Measurements from ENCODE around the gene LIM2.

The LIM2 gene

DNA sequence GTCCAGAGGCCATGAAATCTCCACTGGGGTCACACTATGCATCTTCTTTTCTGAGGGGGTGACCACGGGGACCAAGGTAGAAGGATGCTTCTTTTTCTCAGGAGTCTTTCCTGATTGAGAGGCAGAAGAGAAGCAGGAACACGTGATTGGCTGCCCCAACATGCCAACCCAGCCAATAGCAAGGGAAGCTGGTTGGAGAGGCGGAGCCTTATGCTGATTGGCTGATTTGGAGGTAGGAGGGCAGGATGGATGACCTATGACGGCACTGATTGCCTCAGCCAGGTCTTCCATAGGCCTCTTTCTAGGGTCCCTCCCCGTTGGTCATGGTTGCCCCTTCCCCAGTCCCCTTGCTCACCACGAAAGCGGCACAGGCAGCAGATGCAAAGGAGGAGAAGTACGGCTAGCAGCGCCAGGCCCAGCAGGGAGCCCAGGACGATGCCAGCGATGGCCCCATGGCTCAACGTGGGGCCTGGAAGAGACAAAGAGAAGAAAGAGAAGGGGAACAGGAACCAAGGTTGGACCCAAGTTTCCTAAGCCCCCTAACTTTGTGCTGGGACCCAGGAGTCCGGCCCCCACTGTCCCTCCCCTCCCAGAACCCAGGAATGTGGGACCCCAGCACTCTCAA, 53.8 kb downstream of the LIM2 start:
- no peak for ATAC-seq
- no peak for TF ChIP-seq ISL1 (CRISPR knock-in tag; IDR thresholded peaks at IDR 0.05)
- TF ChIP-seq ZNF70 (CRISPR knock-in tag; IDR thresholded peaks at IDR 0.05): no peak
- no peak for TF ChIP-seq ZNF8 (CRISPR knock-in tag; IDR thresholded peaks at IDR 0.05)
- no peak for TF ChIP-seq TCF4 (CRISPR knock-in tag; IDR thresholded peaks at IDR 0.05; ENCODE audit: borderline replicate concordance)
- no peak for TF ChIP-seq ARNTL (CRISPR knock-in tag; IDR thresholded peaks at IDR 0.05; ENCODE audit: borderline replicate concordance, low read depth)
- no peak for TF ChIP-seq SNAI2 (CRISPR knock-in tag; IDR thresholded peaks at IDR 0.05)

DNA sequence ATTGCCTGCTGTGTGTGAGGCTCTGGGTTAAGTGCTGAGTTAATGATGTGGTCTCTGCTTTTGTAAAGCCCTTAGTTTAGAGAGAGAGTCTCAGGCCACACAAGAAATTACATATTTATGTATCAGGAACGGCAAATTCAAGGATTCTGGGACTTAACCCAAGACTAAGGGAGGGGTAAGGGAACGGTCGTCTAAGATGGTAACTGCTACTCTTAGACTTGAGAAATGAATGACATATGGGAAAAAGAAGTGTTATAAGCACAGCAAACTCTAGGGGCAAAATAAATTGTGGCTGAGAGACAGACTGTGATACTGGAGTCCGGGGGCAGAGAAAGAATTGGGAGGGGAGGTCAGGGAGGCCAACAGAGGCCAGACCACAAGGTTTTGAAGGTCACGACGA, 56.1 kb downstream of the LIM2 start:
- no peak for ATAC-seq
- TF ChIP-seq ZNF8 (CRISPR knock-in tag; IDR thresholded peaks at IDR 0.05): no peak
- no peak for TF ChIP-seq TOX (CRISPR knock-in tag; IDR thresholded peaks at IDR 0.05; ENCODE audit: borderline replicate concordance)
- TF ChIP-seq ARNTL (CRISPR knock-in tag; IDR thresholded peaks at IDR 0.05; ENCODE audit: borderline replicate concordance, low read depth): no peak
- no peak for TF ChIP-seq RARB (CRISPR knock-in tag; IDR thresholded peaks at IDR 0.05)
- TF ChIP-seq, protein P1, sequence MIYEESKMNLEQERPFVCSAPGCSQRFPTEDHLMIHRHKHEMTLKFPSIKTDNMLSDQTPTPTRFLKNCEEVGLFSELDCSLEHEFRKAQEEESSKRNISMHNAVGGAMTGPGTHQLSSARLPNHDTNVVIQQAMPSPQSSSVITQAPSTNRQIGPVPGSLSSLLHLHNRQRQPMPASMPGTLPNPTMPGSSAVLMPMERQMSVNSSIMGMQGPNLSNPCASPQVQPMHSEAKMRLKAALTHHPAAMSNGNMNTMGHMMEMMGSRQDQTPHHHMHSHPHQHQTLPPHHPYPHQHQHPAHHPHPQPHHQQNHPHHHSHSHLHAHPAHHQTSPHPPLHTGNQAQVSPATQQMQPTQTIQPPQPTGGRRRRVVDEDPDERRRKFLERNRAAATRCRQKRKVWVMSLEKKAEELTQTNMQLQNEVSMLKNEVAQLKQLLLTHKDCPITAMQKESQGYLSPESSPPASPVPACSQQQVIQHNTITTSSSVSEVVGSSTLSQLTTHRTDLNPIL (CRISPR knock-in tag; IDR thresholded peaks at IDR 0.05; ENCODE audit: low read depth): no peak
- TF ChIP-seq, protein P2, sequence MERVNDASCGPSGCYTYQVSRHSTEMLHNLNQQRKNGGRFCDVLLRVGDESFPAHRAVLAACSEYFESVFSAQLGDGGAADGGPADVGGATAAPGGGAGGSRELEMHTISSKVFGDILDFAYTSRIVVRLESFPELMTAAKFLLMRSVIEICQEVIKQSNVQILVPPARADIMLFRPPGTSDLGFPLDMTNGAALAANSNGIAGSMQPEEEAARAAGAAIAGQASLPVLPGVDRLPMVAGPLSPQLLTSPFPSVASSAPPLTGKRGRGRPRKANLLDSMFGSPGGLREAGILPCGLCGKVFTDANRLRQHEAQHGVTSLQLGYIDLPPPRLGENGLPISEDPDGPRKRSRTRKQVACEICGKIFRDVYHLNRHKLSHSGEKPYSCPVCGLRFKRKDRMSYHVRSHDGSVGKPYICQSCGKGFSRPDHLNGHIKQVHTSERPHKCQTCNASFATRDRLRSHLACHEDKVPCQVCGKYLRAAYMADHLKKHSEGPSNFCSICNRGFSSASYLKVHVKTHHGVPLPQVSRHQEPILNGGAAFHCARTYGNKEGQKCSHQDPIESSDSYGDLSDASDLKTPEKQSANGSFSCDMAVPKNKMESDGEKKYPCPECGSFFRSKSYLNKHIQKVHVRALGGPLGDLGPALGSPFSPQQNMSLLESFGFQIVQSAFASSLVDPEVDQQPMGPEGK (CRISPR knock-in tag; IDR thresholded peaks at IDR 0.05; ENCODE audit: borderline replicate concordance): no peak
- no peak for TF ChIP-seq TCF4 (CRISPR knock-in tag; IDR thresholded peaks at IDR 0.05; ENCODE audit: borderline replicate concordance)
- TF ChIP-seq ZNF565 (CRISPR knock-in tag; conservative IDR thresholded peaks at IDR 0.05; ENCODE audit: low read depth): no peak
- TF ChIP-seq PPARA (CRISPR knock-in tag; IDR thresholded peaks at IDR 0.05; ENCODE audit: borderline replicate concordance): no peak
- no peak for TF ChIP-seq ZNF70 (CRISPR knock-in tag; IDR thresholded peaks at IDR 0.05)
- TF ChIP-seq, protein P3, sequence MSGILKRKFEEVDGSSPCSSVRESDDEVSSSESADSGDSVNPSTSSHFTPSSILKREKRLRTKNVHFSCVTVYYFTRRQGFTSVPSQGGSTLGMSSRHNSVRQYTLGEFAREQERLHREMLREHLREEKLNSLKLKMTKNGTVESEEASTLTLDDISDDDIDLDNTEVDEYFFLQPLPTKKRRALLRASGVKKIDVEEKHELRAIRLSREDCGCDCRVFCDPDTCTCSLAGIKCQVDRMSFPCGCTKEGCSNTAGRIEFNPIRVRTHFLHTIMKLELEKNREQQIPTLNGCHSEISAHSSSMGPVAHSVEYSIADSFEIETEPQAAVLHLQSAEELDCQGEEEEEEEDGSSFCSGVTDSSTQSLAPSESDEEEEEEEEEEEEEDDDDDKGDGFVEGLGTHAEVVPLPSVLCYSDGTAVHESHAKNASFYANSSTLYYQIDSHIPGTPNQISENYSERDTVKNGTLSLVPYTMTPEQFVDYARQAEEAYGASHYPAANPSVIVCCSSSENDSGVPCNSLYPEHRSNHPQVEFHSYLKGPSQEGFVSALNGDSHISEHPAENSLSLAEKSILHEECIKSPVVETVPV (CRISPR knock-in tag; IDR thresholded peaks at IDR 0.05): no peak
- TF ChIP-seq ESRRG (CRISPR knock-in tag; IDR thresholded peaks at IDR 0.05): no peak

DNA sequence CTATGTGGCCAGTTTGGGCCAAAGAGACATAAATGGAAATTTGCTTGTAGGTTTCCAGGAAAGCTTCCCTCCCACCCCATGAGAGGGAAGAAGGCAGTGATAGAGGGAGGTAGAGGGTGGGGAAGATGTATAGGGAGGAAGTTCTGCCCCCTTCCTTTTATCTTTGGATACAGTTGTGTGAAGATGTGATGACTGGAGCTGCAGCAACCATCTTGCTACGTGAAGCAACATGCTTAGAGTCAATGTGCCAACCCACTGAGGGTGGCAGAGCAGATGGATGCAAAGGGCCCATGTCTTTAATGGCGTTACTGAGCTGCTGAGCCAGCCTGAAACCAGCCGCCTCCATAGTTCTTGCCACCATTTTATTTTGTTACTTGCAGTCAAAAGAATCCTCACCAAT, 56.6 kb downstream of the LIM2 start:
- no peak for TF ChIP-seq ZFP30 (CRISPR knock-in tag; IDR thresholded peaks at IDR 0.05)
- no peak for TF ChIP-seq ARNTL (CRISPR knock-in tag; IDR thresholded peaks at IDR 0.05; ENCODE audit: borderline replicate concordance, low read depth)
- no peak for TF ChIP-seq BACH2 (CRISPR knock-in tag; IDR thresholded peaks at IDR 0.05; ENCODE audit: borderline replicate concordance)
- no peak for TF ChIP-seq OSR1 (CRISPR knock-in tag; IDR thresholded peaks at IDR 0.05)
- no peak for TF ChIP-seq ZNF565 (CRISPR knock-in tag; conservative IDR thresholded peaks at IDR 0.05; ENCODE audit: low read depth)
- TF ChIP-seq, protein P4, sequence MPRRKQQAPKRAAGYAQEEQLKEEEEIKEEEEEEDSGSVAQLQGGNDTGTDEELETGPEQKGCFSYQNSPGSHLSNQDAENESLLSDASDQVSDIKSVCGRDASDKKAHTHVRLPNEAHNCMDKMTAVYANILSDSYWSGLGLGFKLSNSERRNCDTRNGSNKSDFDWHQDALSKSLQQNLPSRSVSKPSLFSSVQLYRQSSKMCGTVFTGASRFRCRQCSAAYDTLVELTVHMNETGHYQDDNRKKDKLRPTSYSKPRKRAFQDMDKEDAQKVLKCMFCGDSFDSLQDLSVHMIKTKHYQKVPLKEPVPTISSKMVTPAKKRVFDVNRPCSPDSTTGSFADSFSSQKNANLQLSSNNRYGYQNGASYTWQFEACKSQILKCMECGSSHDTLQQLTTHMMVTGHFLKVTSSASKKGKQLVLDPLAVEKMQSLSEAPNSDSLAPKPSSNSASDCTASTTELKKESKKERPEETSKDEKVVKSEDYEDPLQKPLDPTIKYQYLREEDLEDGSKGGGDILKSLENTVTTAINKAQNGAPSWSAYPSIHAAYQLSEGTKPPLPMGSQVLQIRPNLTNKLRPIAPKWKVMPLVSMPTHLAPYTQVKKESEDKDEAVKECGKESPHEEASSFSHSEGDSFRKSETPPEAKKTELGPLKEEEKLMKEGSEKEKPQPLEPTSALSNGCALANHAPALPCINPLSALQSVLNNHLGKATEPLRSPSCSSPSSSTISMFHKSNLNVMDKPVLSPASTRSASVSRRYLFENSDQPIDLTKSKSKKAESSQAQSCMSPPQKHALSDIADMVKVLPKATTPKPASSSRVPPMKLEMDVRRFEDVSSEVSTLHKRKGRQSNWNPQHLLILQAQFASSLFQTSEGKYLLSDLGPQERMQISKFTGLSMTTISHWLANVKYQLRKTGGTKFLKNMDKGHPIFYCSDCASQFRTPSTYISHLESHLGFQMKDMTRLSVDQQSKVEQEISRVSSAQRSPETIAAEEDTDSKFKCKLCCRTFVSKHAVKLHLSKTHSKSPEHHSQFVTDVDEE (CRISPR knock-in tag; IDR thresholded peaks at IDR 0.05): no peak
- TF ChIP-seq, protein P1 (CRISPR knock-in tag; IDR thresholded peaks at IDR 0.05; ENCODE audit: low read depth): no peak
- no peak for TF ChIP-seq PPARA (CRISPR knock-in tag; IDR thresholded peaks at IDR 0.05; ENCODE audit: borderline replicate concordance)
- TF ChIP-seq ZNF70 (CRISPR knock-in tag; IDR thresholded peaks at IDR 0.05): no peak
- TF ChIP-seq CSDC2 (CRISPR knock-in tag; IDR thresholded peaks at IDR 0.05): no peak
- TF ChIP-seq, protein P2 (CRISPR knock-in tag; IDR thresholded peaks at IDR 0.05; ENCODE audit: borderline replicate concordance): no peak
- no peak for TF ChIP-seq ISL1 (CRISPR knock-in tag; IDR thresholded peaks at IDR 0.05)
- no peak for TF ChIP-seq GLIS3 (CRISPR knock-in tag; IDR thresholded peaks at IDR 0.05)
- no peak for TF ChIP-seq RARB (CRISPR knock-in tag; IDR thresholded peaks at IDR 0.05)
- no peak for TF ChIP-seq ZC3H10 (CRISPR knock-in tag; IDR thresholded peaks at IDR 0.05)
- TF ChIP-seq TOX (CRISPR knock-in tag; IDR thresholded peaks at IDR 0.05; ENCODE audit: borderline replicate concordance): no peak
- no peak for TF ChIP-seq TCF4 (CRISPR knock-in tag; IDR thresholded peaks at IDR 0.05; ENCODE audit: borderline replicate concordance)
- TF ChIP-seq SNAI2 (CRISPR knock-in tag; IDR thresholded peaks at IDR 0.05): no peak
- no peak for TF ChIP-seq ZNF8 (CRISPR knock-in tag; IDR thresholded peaks at IDR 0.05)
- TF ChIP-seq, protein P5, sequence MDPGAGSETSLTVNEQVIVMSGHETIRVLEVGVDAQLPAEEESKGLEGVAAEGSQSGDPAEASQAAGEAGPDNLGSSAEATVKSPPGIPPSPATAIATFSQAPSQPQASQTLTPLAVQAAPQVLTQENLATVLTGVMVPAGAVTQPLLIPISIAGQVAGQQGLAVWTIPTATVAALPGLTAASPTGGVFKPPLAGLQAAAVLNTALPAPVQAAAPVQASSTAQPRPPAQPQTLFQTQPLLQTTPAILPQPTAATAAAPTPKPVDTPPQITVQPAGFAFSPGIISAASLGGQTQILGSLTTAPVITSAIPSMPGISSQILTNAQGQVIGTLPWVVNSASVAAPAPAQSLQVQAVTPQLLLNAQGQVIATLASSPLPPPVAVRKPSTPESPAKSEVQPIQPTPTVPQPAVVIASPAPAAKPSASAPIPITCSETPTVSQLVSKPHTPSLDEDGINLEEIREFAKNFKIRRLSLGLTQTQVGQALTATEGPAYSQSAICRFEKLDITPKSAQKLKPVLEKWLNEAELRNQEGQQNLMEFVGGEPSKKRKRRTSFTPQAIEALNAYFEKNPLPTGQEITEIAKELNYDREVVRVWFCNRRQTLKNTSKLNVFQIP (CRISPR knock-in tag; IDR thresholded peaks at IDR 0.05; ENCODE audit: borderline replicate concordance, low read depth): no peak
- no peak for ATAC-seq

Measured in SK-N-SH treated with all-trans-retinoic acid at 6 μM for 48 hours (cell line).